ENCODE data around the gene EDNRA.

Gene EDNRA

DNA sequence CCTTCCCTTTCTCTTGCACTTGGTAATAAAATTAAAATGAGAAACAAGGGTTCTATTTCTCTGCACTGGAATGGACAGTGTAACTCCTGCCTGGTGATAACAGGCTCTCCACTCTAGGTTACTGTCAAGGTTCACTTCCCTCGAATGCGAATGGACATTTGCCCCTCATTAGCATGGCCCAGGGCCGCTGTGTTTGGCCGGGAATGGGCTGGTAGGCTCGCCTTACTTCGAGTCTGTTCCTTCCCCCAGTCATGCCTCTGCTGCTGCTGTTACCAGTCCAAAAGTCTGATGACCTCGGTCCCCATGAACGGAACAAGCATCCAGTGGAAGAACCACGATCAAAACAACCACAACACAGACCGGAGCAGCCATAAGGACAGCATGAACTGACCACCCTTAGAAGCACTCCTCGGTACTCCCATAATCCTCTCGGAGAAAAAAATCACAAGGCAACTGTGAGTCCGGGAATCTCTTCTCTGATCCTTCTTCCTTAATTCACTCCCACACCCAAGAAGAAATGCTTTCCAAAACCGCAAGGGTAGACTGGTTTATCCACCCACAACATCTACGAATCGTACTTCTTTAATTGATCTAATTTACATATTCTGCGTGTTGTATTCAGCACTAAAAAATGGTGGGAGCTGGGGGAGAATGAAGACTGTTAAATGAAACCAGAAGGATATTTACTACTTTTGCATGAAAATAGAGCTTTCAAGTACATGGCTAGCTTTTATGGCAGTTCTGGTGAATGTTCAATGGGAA, 61.5 kb downstream of the EDNRA start:
- DNase-seq (ENCODE audit: low read depth in 2 of 2): no peak

- no peak for DNase-seq (ENCODE audit: low read depth in 2 of 2)
Observed at GRCh38 chr4:147543034-147543433, 62.1 kb downstream of the EDNRA start.

GRCh38 chr4:147546349-147546748, 65.5 kb downstream of the EDNRA start:
- no peak for DNase-seq (ENCODE audit: low read depth in 2 of 2)

DNA sequence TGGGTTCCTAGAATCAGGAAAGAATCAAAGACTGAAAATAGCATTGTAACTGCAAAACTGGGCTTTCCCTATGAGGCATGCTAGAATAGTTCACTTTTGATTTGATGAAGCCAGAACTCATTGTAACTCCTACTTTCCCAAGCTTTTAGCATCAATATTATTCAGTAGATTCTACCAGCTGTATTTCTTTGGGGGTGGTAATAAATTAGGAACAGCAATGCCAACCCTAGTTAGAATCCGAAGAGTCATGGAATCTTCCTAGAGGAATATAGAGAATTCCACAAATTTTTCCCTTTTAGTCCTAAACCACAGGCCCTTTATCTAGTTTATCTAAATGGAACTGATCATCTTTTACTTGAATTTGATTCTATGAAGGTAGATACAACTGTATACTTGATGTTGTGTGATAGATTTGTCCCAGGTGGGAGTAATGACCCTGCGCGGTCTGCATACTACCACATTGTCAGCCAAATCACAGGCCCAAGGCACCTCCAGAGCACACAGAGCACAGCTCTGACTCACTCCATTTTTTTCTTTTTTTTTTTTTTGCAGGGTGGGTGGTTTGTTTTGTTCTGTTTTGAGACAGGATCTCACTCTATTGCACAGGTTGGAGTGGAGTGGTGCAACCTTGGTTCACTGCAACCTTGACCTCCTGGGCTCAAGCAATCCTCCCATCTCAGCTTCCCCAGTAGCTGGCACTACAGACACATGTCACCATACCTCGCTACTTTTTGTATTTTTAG, 66.6 kb downstream of the EDNRA start:
- DNase-seq (ENCODE audit: low read depth in 2 of 2): no peak

DNA sequence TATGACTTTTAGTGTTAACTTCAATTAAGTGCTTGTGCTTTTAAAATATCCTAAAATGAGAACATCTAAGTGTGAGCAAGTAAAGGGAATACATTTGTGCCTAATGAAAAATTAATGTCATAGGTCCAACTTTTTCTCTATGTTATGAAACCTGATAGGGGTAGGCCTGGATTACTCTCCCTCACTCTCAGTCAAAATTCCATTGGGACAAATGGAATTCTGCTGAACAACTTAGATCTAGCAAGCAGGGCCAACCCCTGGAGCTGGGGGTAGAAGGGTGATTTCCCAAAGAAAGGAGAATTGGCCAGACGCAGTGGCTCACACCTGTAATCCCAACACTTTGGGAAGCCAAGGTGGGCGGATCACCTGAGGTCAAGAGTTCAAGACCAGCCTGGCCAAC, 67.4 kb downstream of the EDNRA start:
- no peak for DNase-seq (ENCODE audit: low read depth in 2 of 2)

GRCh38 chr4:147550626-147551246, 69.8 kb downstream of the EDNRA start:
- DNase-seq (ENCODE audit: low read depth in 2 of 2): no peak

- no peak for DNase-seq (ENCODE audit: low read depth in 2 of 2)
Observed at GRCh38 chr4:147560625-147561024, 79.7 kb downstream of the EDNRA start.

DNA sequence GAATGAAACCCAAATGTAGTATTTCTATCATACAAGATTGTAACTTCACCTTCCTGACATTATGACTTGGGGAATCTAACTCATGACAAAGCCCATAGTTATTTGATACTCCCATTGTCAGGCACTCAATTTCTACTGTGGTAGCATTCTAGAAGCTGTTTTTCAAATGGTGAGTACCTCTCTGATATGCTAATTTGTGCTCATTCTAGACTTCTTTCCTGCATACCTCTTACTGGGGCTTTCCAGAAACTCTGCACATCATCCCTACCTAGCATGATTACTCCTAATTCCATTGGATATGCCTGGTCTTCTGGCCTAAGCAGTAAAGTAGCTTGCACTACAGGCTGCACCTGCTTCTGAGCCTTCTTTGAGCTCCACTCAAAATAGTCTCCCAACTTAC, 85.9 kb downstream of the EDNRA start:
- DNase-seq (ENCODE audit: low read depth in 2 of 2): no peak

DNA sequence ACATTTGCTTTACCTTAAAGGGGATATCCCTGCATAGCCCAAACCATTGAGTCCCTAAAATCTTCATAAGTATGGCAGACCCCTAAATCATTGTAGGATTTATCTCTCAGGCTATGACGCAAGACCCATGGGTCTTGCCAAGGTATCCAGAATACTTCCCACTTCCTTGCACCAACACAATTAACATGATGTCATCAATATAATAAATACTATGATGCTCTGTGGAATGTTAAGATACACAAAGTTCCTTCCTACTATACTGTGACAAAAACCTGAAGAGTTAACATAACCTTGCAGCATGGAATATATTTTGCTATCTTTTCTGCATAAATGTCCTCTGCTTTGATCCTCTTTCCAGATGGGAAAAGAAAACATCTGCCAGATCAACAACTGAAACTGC, 86.4 kb downstream of the EDNRA start:
- DNase-seq (ENCODE audit: low read depth in 2 of 2): no peak

- DNase-seq (ENCODE audit: low read depth in 2 of 2): no peak
Observed at GRCh38 chr4:147570616-147571015, 89.7 kb downstream of the EDNRA start.

DNA sequence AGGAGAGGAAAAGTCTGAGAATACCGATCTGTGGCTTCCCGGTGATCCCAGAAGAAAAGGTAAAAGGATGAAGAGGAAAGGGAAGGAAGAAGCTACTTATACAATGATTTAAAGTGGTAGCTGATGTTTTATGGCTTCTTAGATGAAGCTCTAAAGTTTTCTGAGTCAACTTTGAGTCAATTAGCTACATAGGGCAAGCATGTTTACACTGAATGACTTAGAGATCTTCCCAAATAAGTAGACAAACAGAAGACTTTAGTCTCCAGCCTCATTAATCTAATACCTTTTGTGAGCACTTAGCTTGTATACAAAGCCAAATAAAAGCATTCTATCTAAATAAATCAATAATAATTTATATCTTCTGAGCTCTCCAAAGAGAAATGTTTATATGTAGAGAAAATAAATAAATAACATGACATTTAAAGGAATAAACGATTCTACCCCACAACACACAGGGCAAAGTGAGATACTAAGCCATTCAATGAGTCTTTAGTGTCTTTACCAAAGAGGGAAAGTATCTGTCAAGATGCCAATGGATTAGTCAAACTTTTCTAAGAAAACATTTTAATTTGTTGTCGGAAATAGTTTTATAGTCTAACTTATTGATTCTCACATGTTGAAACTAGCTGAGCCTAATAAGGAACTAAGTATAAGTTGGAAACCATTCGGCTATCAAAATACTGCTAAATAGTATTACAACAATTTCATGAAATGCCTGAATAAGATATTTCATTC, 90.3 kb downstream of the EDNRA start:
- DNase-seq (ENCODE audit: low read depth in 2 of 2): no peak

- DNase-seq (ENCODE audit: low read depth in 2 of 2): no peak
Observed at GRCh38 chr4:147576084-147576483, 95.2 kb downstream of the EDNRA start.

GRCh38 chr4:147578051-147578476, 97.2 kb downstream of the EDNRA start:
- no peak for DNase-seq (ENCODE audit: low read depth in 2 of 2)

- no peak for DNase-seq (ENCODE audit: low read depth in 2 of 2)
Observed at GRCh38 chr4:147578593-147578992, 97.7 kb downstream of the EDNRA start.

- DNase-seq (ENCODE audit: low read depth in 2 of 2): no peak
Observed at GRCh38 chr4:147580396-147580795, 99.5 kb downstream of the EDNRA start.

DNA sequence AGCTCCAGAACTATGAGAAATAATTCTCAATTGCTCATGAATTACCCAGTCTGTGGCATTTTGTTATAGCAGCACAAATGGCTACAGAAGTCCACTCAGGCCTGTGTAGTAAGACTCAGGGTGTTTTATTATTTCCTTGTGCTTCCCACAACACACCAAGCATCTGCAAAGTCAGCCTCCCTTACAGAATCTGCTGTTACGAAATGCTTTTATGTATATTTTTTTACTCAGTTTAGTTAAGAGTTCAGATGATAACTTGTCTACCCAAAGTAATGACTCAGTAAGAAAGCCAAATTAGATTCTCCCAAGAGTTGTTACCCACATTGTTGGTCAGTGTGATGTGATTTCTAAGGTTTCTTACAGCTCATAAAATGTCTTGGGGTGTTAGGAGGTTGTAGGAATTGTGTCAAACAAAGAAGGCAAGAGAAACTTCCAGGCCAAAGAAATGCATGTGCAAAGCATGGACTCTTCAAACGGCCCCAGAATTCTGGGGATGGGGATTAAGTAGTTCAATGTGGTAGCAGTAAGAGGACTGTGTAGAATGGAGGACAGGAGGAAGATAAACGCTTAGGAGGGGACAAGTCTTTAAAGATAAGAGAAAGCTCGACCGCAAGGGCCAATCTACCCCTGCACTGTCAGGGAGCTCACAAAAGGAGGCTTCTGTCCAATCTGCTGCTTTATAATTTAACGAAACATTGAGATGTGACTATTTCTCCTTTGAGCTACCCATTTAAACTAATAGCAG, 100.9 kb downstream of the EDNRA start:
- DNase-seq (ENCODE audit: low read depth in 2 of 2): no peak

- DNase-seq (ENCODE audit: low read depth in 2 of 2): no peak
Observed at GRCh38 chr4:147582386-147583060, 101.6 kb downstream of the EDNRA start.

- no peak for DNase-seq (ENCODE audit: low read depth in 2 of 2)
Observed at GRCh38 chr4:147583876-147584275, 103.0 kb downstream of the EDNRA start.

DNA sequence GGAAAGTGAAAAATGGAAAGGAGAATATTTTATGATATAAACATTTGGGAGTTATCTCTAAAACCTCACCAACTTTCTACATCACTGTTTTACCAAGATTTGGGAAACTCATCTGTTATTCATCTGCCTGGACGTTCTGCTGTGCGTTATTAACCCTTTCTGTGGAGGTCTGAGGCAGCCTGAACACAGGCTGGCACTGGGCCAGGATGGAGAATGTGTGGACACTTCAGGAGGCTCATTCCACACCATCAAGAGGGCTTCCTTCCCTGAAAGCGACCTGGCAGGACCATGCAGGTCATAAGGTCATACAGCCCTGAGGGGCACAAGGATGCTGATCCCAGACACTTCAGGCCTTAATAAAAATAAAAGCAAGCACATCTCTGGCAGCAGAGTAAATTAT, 105.1 kb downstream of the EDNRA start:
- DNase-seq (ENCODE audit: low read depth in 2 of 2): no peak

DNA sequence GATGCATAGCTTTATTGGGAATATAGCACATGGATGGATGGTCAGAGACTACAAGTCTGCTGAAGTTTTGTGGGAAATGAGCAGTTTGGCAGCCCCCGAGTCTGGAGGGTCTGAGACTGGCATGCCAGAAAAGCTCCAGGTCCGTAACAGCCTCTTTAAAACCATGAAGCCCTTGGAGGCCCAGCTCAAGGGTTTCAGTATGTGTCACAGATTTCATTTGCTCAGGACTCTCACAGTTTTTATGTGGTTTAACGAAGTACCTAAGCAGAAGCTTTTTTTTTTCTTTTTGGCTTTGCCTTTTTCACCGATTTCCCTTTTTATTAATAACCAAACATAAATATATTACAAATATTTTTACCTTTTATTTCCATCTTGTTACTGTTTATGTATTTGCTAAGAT, 105.7 kb downstream of the EDNRA start:
- DNase-seq (ENCODE audit: low read depth in 2 of 2): no peak

DNA sequence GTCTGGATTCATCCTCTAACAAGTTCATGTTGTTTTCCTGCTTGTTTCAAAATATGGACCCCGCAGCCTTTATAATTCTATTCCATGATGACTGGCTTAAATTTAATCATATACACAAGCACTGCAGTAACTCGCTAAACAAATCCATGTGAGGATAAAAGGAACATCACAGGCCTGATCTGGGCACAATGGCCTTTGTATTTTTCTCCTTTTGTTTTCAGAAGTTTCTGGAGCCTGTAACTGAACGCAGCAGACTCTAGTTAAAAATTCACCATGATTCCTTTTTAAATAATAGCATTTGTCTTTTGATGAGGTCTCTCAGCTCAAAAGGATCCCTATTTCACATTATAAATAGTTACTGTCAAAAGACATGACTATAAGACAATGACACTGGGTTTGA, 106.1 kb downstream of the EDNRA start:
- no peak for DNase-seq (ENCODE audit: low read depth in 2 of 2)
